NOMO-1 treated with DMSO at 0.1 percent for 48 hours (cell line): ENCODE results near the gene ELMO1.

Experiments used
- DNase-seq: peaks from one replicate; lab custom pipeline; 2025; ENCODE audit not compliant: unreplicated experiment; lab: John Stamatoyannopoulos, UW

ELMO1 gene

DNA sequence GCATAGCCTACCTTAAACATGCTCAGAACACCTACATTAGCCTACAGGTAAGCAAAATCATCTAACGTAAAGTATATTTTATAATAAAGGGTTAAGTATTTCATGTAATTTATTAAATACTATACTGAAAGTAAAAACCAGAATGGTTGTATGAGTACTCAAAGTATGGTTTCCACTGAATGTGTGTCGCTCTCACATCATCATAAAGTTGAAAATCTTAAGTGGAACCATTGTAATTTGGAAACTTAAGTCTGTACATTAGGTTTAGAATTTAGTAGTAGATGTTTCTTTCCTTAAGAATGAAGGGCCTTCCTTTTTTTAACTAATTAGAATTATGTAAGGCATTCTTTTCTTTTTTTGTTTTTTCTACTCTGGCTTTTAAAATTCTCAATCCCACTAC is 484.4 kb downstream of the ELMO1 start:
- DNase-seq: no peak

DNA sequence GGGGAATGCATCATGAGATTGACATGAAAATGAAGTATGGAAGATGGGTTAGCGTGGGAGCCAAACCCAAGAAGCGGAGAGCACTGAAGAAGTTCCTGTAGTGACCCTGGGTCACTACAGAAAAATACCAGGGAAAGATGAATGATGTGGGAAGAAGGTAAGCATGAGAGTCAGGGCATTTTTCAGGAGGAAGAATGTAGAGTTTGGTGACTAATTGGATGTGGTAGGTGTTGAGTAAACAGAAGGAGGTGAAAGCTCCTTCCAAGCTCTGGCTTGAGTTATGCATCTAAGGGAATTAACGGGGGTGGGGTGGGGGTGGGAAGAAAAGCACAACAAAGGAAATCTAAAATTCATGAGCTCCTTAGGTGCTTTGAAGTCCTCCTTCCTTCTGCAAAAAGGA is 486.3 kb downstream of the ELMO1 start:
- DNase-seq: no peak

DNA sequence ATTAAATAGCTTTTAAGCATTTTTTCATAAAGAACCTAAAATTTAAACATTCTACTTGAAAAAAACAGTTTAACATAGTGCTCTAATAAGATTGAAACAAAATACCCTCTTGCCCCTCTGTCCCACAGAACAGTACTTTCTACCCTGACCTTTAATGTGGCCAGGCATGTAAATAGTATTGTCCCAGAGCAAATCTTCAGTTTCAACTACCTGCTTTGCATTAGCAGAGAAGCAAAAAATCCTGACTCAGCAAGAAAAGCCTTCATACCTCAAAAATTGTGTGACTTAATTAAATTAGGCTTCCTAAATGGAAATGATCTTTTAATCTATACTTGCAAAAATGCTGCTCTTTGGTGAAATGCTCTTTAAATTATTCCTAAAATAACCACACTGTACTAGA is 487.0 kb downstream of the ELMO1 start:
- no peak for DNase-seq

- no peak for DNase-seq
Observed at GRCh38 chr7:36961097-36961496, 487.6 kb downstream of the ELMO1 start.

DNA sequence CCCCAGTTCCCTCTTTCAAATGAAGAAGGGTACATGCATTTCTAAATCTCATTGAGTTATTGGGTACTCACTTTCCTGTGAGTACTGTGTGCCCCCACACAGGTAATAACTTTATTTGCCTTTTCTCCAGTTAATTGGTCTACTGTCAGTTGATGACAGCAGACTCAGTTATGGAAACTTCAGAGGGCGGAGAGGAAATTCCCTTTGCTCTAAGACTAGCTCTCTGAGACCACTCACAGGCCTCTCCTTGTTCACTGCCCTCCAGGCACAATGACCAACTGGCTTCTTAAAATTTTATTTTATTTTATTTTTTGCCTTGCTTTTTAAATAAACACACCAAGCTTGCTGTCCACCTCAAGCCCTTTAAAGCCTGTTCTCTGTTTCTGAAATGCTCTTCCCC is 488.6 kb downstream of the ELMO1 start:
- no peak for DNase-seq

GRCh38 chr7:36958111-36958733 is 490.4 kb downstream of the ELMO1 start:
- DNase-seq: no peak

- DNase-seq: no peak
Observed at GRCh38 chr7:36957620-36958019, 491.0 kb downstream of the ELMO1 start.

GRCh38 chr7:36956814-36957213 is 491.9 kb downstream of the ELMO1 start:
- DNase-seq: no peak

DNA sequence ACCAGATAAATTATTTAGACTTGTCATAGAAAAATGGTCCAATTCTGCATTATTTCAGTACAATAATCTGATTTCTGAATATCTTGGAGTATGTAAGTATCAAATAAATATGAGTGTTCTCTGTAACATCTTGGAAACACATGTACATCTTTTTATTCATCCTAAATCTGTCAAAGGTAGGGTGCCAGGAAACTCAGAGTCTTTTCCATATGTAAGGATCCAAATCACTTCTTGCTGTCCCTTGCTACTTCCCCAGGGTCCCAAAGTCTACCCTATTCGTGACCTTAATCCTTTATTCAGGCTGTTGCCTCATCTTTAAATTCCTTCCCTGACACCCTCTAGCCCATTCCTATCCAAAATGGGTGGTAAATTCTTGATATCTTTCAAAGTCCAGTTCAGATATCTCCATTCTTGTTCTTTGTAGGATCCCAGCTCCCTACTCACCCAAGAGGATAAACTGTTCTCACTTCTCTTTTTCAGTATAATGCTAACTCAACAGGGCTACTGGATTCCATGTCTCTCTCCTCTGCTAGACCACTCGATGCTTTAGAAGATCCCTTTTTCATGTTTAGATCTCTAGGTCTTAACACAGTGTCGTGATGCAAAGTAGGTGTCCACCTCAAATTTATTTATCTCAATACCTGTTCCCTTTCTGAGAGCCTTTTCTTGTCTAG is 493.1 kb downstream of the ELMO1 start:
- no peak for DNase-seq

DNA sequence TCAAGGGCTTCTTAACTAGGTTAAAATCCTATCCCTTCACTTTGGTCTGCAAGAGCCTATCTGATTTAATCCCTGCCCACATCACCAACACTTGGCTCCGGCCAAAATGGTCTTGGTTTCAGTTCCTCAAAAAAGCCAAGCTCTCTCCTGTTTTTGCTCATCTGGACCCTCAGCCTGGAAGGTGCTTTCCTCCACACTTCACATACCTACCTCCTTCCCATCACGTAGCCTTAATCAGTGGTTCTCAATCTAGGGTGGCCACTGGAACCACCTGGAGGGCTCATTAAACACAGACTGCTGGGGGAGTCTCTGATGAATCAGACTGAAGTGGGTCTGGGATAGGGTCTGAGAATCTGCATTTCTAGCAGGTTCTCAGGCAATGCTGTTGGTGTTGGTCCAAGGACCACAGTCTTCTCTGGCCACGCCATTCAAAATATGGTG is 497.4 kb downstream of the ELMO1 start:
- DNase-seq: peak; percentile 45

GRCh38 chr7:36949711-36950600 is 498.7 kb downstream of the ELMO1 start:
- DNase-seq: peak; percentile 57

DNA sequence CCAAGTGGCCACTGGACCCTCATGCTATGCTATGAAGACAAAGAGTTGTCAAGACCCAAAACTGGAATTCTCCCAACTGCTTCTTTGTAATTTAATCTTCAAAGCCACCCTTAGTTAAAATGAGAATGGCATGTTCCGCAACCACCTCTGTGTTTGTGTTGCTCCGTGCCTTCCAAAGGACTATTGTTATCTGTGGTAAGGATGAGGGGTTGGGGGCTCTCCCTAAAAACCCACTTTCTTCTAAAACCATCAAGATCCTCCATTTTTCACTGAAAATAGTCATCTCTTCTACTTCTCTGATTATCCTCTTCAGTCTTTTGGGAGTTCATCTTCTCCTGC is 502.3 kb downstream of the ELMO1 start:
- no peak for DNase-seq

GRCh38 chr7:36945612-36946400 is 502.9 kb downstream of the ELMO1 start:
- DNase-seq: no peak

DNA sequence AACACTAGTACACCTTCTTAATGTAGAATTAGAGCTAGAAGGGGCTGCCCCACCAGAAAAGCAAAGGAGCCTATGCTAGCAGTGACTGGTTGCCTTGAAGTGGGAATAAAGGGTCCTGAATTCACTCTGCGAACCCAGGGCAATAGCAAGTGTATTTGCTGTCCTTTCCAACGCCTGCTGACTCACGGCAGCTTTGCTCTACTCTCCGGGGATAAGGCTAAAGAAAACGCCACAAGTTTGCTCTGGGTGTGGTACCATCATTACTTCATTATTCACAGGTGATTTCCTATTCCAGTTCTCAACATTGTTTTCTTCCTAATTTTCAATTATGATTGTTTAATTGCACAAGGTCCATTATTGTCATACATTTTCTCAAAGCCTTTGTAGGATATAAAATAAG is 503.8 kb downstream of the ELMO1 start:
- DNase-seq: no peak

DNA sequence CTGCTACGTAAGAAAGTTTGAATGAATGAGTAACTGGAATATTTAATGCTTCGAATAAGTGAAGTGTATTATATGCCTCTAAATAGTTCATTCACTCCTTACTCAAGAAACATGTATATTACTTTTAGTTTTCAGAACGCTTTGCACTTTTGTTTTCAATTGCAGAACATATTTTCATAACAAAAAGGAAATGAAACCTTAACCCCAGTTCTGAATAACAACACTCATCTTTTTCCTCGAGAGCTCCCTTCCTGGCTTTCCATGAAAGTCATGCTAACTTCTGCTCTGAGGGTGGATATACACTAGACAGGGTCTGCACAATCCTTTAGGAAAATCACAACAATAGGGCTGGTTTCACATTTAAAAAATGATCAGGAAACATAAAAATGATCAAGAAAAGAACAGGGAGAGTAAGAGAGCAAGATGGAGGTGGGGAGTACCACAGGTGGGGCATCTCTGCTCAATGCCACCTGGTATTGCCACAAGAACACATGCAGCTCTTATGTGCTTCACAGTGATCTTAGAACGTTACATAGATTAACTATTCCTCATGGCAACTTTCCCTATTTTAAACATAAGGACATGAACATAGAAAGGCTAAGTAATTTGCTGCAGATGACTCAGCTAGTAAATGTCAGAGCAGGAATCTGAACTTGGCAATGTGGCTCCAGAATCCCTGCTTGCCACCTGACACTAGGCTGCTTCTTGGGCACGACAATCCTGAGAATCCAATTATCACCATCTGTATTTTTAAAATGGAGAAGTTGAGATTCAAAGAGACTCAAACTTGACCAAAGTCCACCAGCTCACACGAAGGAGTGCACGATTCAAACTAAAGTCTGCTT is 504.9 kb downstream of the ELMO1 start:
- DNase-seq: peak; percentile 24

DNA sequence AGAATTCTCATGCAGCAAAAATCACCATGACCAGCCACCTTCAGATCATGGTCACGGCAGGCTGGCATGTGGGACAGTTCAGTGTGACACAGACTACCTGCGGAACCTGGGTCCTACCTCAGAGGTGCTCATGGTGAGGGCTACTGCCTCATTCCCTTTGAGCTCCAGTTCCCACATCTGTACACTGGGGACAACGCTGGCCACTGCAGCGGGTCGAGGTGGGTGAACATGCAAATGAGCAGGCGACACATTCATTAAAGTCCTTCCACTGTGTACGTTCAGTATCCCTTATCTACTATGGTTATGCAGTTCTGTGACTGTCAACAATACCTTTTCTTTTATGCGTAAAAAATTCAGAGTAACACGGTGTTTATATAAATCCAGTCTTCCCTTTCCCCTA is 505.7 kb downstream of the ELMO1 start:
- no peak for DNase-seq

- DNase-seq: no peak
Observed at GRCh38 chr7:36942541-36942940, 506.1 kb downstream of the ELMO1 start.

GRCh38 chr7:36942025-36942424 is 506.6 kb downstream of the ELMO1 start:
- no peak for DNase-seq

DNA sequence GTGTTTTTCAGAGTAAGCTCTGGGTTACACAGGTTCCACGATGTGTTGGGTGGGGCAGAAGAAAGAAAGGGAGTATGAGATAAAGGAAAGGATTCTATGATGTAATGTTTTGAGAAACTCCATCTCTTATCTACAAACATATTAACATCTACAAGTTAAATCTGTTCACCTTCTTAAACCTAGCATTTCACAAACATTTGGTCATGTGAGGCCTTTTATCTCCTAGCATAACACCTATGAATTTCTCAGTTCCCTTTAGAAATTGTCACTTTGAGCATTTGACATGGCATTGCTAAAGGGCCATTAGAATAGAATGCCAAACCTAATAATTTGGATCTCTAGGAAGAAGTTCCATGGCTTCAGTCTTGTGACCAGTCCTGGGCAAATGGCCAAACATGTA is 507.3 kb downstream of the ELMO1 start:
- no peak for DNase-seq

DNA sequence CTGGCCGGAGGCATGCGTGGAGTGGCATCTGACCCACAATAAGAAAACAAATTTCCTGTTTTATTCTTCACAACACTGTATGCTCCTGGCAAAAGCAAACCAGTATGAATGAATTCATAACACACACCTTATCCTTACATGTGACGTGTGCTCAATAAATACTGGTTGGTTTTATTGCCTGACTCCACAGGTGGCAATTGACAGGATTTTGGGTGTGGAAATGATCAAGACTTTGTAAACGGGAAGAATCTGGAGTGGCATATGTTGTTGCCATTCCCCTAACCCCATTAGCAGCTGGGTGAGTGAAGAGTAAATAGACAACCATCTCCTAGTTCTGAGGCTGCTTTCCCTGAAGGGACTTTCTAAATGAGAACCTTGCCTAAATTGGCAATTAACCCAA is 508.8 kb downstream of the ELMO1 start:
- no peak for DNase-seq
